H9 (cell line): ENCODE measurements around the gene EXPH5. TPM values are rescaled to one million over a fixed set of nuclear protein-coding genes. Genes with fewer than 3 reads are reported as not detected.
A peak's percentile ranks its signal among the peaks of the same experiment; 100 is the strongest.

Experiments used
- DNase-seq: peaks from one replicate; pipeline ENCODE4 v3.0.0-alpha.2; 2017
- H2AFZ ChIP-seq: one replicate; pipeline ENCODE4 v1.6.1; 2013; ENCODE audit warnings: mild to moderate bottlenecking, low read length, control low read depth, moderate library complexity
- H2AK5ac ChIP-seq: 2 replicates; pipeline ENCODE4 v1.6.1; 2013; ENCODE audit warnings: low read length, control low read depth, mixed read lengths; ENCODE audit not compliant: insufficient read length
- H2BK120ac ChIP-seq: one replicate; pipeline ENCODE4 v1.6.1; 2013; ENCODE audit warnings: low read depth, mild to moderate bottlenecking, low read length, control low read depth, inconsistent platforms; ENCODE audit not compliant: poor library complexity, severe bottlenecking
- H2BK12ac ChIP-seq: 2 replicates; pipeline ENCODE4 v1.6.1; 2013; ENCODE audit warnings: low read length, control low read depth, mixed read lengths, low read depth; ENCODE audit not compliant: insufficient read length
- H2BK15ac ChIP-seq: 2 replicates; pipeline ENCODE4 v1.6.1; 2013; ENCODE audit warnings: low read depth, low read length, control low read depth
- H2BK20ac ChIP-seq: one replicate; pipeline ENCODE4 v1.6.1; 2013; ENCODE audit warnings: low read depth, mild to moderate bottlenecking, low read length, control low read depth, inconsistent platforms; ENCODE audit not compliant: poor library complexity, severe bottlenecking
- H2BK5ac ChIP-seq: 2 replicates; pipeline ENCODE4 v1.6.1; 2013; ENCODE audit warnings: low read length, control low read depth, mixed read lengths; ENCODE audit not compliant: insufficient read length
- H3K14ac ChIP-seq: 2 replicates; pipeline ENCODE4 v1.6.1; 2013; ENCODE audit warnings: low read length, control low read depth; ENCODE audit not compliant: insufficient read depth
- H3K18ac ChIP-seq: 2 replicates; pipeline ENCODE4 v1.6.1; 2013; ENCODE audit warnings: low read depth, mild to moderate bottlenecking, mixed read lengths, low read length, control low read depth; ENCODE audit not compliant: insufficient read length
- H3K23ac ChIP-seq: 2 replicates; pipeline ENCODE4 v1.6.1; 2013; ENCODE audit warnings: low read length, control low read depth, mixed read lengths, low read depth; ENCODE audit not compliant: insufficient read length
- H3K23me2 ChIP-seq: 2 replicates; pipeline ENCODE4 v1.6.1; 2013; ENCODE audit warnings: low read depth, mild to moderate bottlenecking, mixed read lengths, low read length, control low read depth; ENCODE audit not compliant: insufficient read length, poor library complexity, severe bottlenecking
- H3K27ac ChIP-seq: 2 replicates; pipeline ENCODE4 v1.5.1; 2013; ENCODE audit warnings: low read length, control low read depth, mixed read lengths, low read depth; ENCODE audit not compliant: insufficient read length
- H3K27me3 ChIP-seq: 2 replicates; pipeline ENCODE4 v1.6.1; 2013; ENCODE audit warnings: low read length, control low read depth, inconsistent platforms; ENCODE audit not compliant: insufficient read depth
- H3K4ac ChIP-seq: 2 replicates; pipeline ENCODE4 v1.6.1; 2013; ENCODE audit warnings: low read depth, mild to moderate bottlenecking, control low read depth, inconsistent platforms, low read length, moderate library complexity
- H3K4me1 ChIP-seq: 2 replicates; pipeline ENCODE4 v1.6.1; 2013; ENCODE audit warnings: low read length, control low read depth, inconsistent platforms; ENCODE audit not compliant: insufficient read depth
- H3K4me2 ChIP-seq: 2 replicates; pipeline ENCODE4 v1.6.1; 2013; ENCODE audit warnings: low read length, control low read depth, mixed read lengths; ENCODE audit not compliant: insufficient read length, insufficient read depth
- H3K56ac ChIP-seq: 2 replicates; pipeline ENCODE4 v1.6.1; 2013; ENCODE audit warnings: low read depth, mild to moderate bottlenecking, mixed read lengths, low read length, control low read depth; ENCODE audit not compliant: insufficient read length
- H3K79me1 ChIP-seq: 2 replicates; pipeline ENCODE4 v1.6.1; 2013; ENCODE audit warnings: low read depth, mild to moderate bottlenecking, moderate library complexity, low read length, control low read depth, inconsistent platforms; ENCODE audit not compliant: insufficient read depth, poor library complexity, severe bottlenecking
- H3K79me2 ChIP-seq: 2 replicates; pipeline ENCODE4 v1.6.1; 2013; ENCODE audit warnings: low read length, control low read depth, inconsistent platforms; ENCODE audit not compliant: insufficient read depth
- H3K9ac ChIP-seq: 2 replicates; pipeline ENCODE4 v1.6.1; 2013; ENCODE audit warnings: low read length, control low read depth, mixed read lengths; ENCODE audit not compliant: insufficient read length; ENCODE audit errors: extremely low read depth
- H3K9me3 ChIP-seq: one replicate; pipeline ENCODE4 v1.6.1; 2013; ENCODE audit warnings: low read depth, low read length, inconsistent platforms; ENCODE audit not compliant: control insufficient read depth
- H3T11ph ChIP-seq: one replicate; pipeline ENCODE4 v1.6.1; 2013; ENCODE audit warnings: mild to moderate bottlenecking, low read length, control low read depth, inconsistent platforms
- H4K20me1 ChIP-seq: one replicate; pipeline ENCODE4 v1.6.1; 2013; ENCODE audit not compliant: control insufficient read depth, insufficient read length, insufficient read depth
- H4K5ac ChIP-seq: 2 replicates; pipeline ENCODE4 v1.6.1; 2013; ENCODE audit warnings: low read depth, mild to moderate bottlenecking, mixed read lengths, low read length, control low read depth; ENCODE audit not compliant: insufficient read length
- H4K8ac ChIP-seq: replicated peaks from 2 replicates; pipeline ENCODE4 v1.6.1; 2013; ENCODE audit warnings: low read length, control low read depth, mixed read lengths, low read depth; ENCODE audit not compliant: insufficient read length
- H4K91ac ChIP-seq: 2 replicates; pipeline ENCODE4 v1.6.1; 2013; ENCODE audit warnings: low read depth, mild to moderate bottlenecking, moderate library complexity, mixed read lengths, low read length, control low read depth; ENCODE audit not compliant: insufficient read length
- H3K27ac Mint-ChIP-seq, 3 experiments: 2 replicates in 2 of 3; 3 replicates in 1 of 3; pipeline ENCODE4 v1.8.0; 2020 to 2021; ENCODE audit warnings: mixed read lengths in 3 of 3, mild to moderate bottlenecking in 1 of 3, moderate library complexity in 1 of 3
- H3K27me3 Mint-ChIP-seq: 2 replicates; pipeline ENCODE4 v1.8.0; 2021; ENCODE audit warnings: low read depth, mild to moderate bottlenecking, moderate library complexity, mixed read lengths
- H3K36me3 Mint-ChIP-seq, 3 experiments: 2 replicates in 2 of 3; 3 replicates in 1 of 3; pipeline ENCODE4 v1.8.0; 2020 to 2021; ENCODE audit warnings: low read depth in 3 of 3, mixed read lengths in 3 of 3; ENCODE audit not compliant: insufficient read depth in 1 of 3
- H3K4me1 Mint-ChIP-seq, 2 experiments: 2 replicates each; pipeline ENCODE4 v1.8.0; 2020; ENCODE audit warnings: mixed read lengths in 2 of 2
- H3K4me3 Mint-ChIP-seq, 2 experiments: 2 replicates in 1 of 2; 3 replicates in 1 of 2; pipeline ENCODE4 v1.8.0; 2020 to 2021; ENCODE audit warnings: mild to moderate bottlenecking in 2 of 2, mixed read lengths in 2 of 2, moderate library complexity in 1 of 2
- H3K9me3 Mint-ChIP-seq, 2 experiments: 2 replicates in 1 of 2; 3 replicates in 1 of 2; pipeline ENCODE4 v1.8.0; 2020; ENCODE audit warnings: mild to moderate bottlenecking in 2 of 2, mixed read lengths in 2 of 2, moderate library complexity in 1 of 2
- CTCF ChIP-seq: fragments of 200-600 bp; sonication (generic); conservative IDR thresholded peaks from 3 replicates; pipeline ENCODE4 v1.8.0; 2021; ENCODE audit warnings: antibody characterized with exemption, mild to moderate bottlenecking
- WGBS: extraction: QIAGEN DNeasy Blood & Tissue Kit; methylation state at CpG from one replicate; pipeline ENCODE4 v1.1.7; 2013; ENCODE audit warnings: missing lambda C conversion rate, low lambda C conversion rate, mixed read lengths; ENCODE audit not compliant: insufficient read length; ENCODE audit errors: extremely low coverage; 5-methylcytosine and 5-hydroxymethylcytosine counted together
- total RNA-seq: library from RNA; stranded (reverse); gene quantifications from 2 replicates; pipeline ENCODE4 v1.2.1, GENCODE V29; 2021

Gene EXPH5
- total RNA-seq, 1 experiment from 2014 or later: 3.1 TPM

- Histone ChIP-seq H2AK5ac (no peak overlapping the region), H3K23ac (no peak overlapping the region), H3T11ph (no peak overlapping the region), H4K20me1 (no peaks in the 10 kb centered on the region), H3K4ac (no peak overlapping the region), H3K4me2 (no peak overlapping the region), H3K79me2 (no peaks in the 10 kb centered on the region; the same call in 1 of the 2 replicates), H3K27ac (no peak overlapping the region), H2AFZ (no peak overlapping the region), H3K14ac (no peak overlapping the region), H3K9ac (no peak overlapping the region), H3K18ac (no peak overlapping the region), H4K8ac (no peak overlapping the region), H3K27me3 (no peaks in the 10 kb centered on the region), H3K23me2 (no peaks in the 10 kb centered on the region), H2BK12ac (no peak overlapping the region), H4K5ac (no peak overlapping the region), H4K91ac (no peak overlapping the region), H3K4me1 (no peaks in the 10 kb centered on the region), H2BK20ac (no peak overlapping the region), H3K79me1 (no peaks in the 10 kb centered on the region), H2BK120ac (no peak overlapping the region), H3K9me3 (no peaks in the 10 kb centered on the region), H2BK15ac (no peak overlapping the region), H2BK5ac (no peak overlapping the region), H3K56ac (no peak overlapping the region)
- no peak for DNase-seq
- H3K9me3 Mint-ChIP-seq: peaks cover 4 to 8% of the 10 kb centered on the region in 2 experiments; a peak in 4 of 5 replicates
- H3K36me3 Mint-ChIP-seq: peaks cover 22 to 30% (median 27%) of the 10 kb centered on the region in 3 experiments
- peaks cover 9 to 11% of the 10 kb centered on the region in 2 experiments; a peak in 3 of 4 replicates for H3K4me1 Mint-ChIP-seq
- TF ChIP-seq CTCF: no peak
- H3K4me3 Mint-ChIP-seq: no peak overlapping the region
- peak overlapping the region in 1 of 3 experiments; percentile 77; a peak in 2 of 7 replicates for H3K27ac Mint-ChIP-seq
- no CpG with 5 or more reads among the region's 3 CpGs for WGBS
- H3K27me3 Mint-ChIP-seq: no peaks in the 10 kb centered on the region
Observed at GRCh38 chr11:108486828-108487227, 106.7 kb downstream of the EXPH5 start.
